ENCODE measurements around the gene CELSR2.

- TF ChIP-seq CTCF (IDR thresholded peaks at IDR 0.05) (no peak), POLR2A (IDR thresholded peaks at IDR 0.05) (no peak), EP300 (IDR thresholded peaks at IDR 0.05) (no peak)
Measured at GRCh38 chr1:109252893-109253802, 3.8 kb downstream of the CELSR2 start.
